Neural progenitor cell (in vitro differentiated cells): ENCODE results near the gene NEGR1. TPM values are rescaled to one million over a fixed set of nuclear protein-coding genes. Genes with fewer than 3 reads are reported as not detected.

ENCODE experiments used
- DNase-seq: peaks from one replicate; pipeline ENCODE4 v3.0.0-alpha.2; 2016; ENCODE audit warnings: low spot score
- H2AFZ ChIP-seq: fragments of 200-600 bp; sonication (generic); replicated peaks from 2 replicates; pipeline ENCODE4 v1.6.1; 2016; ENCODE audit warnings: antibody characterized with exemption
- H3F3A ChIP-seq: fragments of 200-600 bp; sonication (generic); 2 replicates; pipeline ENCODE4 v1.6.1; 2016; ENCODE audit warnings: antibody characterized with exemption, low read depth
- H3K27ac ChIP-seq: fragments of 200-600 bp; sonication (generic); 2 replicates; pipeline ENCODE4 v1.5.1; 2016; ENCODE audit warnings: mild to moderate bottlenecking
- H3K27me3 ChIP-seq: fragments of 200-600 bp; sonication (generic); 2 replicates; pipeline ENCODE4 v1.6.1; 2016; ENCODE audit warnings: mild to moderate bottlenecking, moderate library complexity
- H3K36me3 ChIP-seq: fragments of 200-600 bp; sonication (generic); 2 replicates; pipeline ENCODE4 v1.5.1; 2016
- H3K4me1 ChIP-seq: fragments of 200-600 bp; sonication (generic); 2 replicates; pipeline ENCODE4 v1.6.1; 2016; ENCODE audit warnings: mixed run types
- H3K4me2 ChIP-seq: fragments of 200-600 bp; sonication (generic); 2 replicates; pipeline ENCODE4 v1.6.1; 2016
- H3K4me3 ChIP-seq: fragments of 200-600 bp; sonication (generic); 2 replicates; pipeline ENCODE4 v1.5.1; 2016
- H3K79me2 ChIP-seq: fragments of 200-600 bp; sonication (generic); 2 replicates; pipeline ENCODE4 v1.6.1; 2016; ENCODE audit warnings: low read depth
- H3K9ac ChIP-seq: fragments of 200-600 bp; sonication (generic); 2 replicates; pipeline ENCODE4 v1.6.1; 2016
- H3K9me3 ChIP-seq: fragments of 200-600 bp; sonication (generic); 2 replicates; pipeline ENCODE4 v1.5.1; 2016; ENCODE audit warnings: low read depth
- H4K20me1 ChIP-seq: fragments of 200-600 bp; sonication (generic); 2 replicates; pipeline ENCODE4 v1.6.1; 2016; ENCODE audit warnings: low read depth
- H3K27ac Mint-ChIP-seq: 3 replicates; pipeline ENCODE4 v1.8.0; 2021; ENCODE audit warnings: mixed read lengths
- H3K27me3 Mint-ChIP-seq: 2 replicates; pipeline ENCODE4 v1.8.0; 2022; ENCODE audit warnings: low read depth, mild to moderate bottlenecking, inconsistent platforms, moderate library complexity, mixed read lengths; ENCODE audit not compliant: insufficient read depth
- H3K36me3 Mint-ChIP-seq: 3 replicates; pipeline ENCODE4 v1.8.0; 2021; ENCODE audit warnings: mixed read lengths
- H3K4me1 Mint-ChIP-seq: 3 replicates; pipeline ENCODE4 v1.8.0; 2021; ENCODE audit warnings: mixed read lengths
- H3K4me3 Mint-ChIP-seq: 3 replicates; pipeline ENCODE4 v1.8.0; 2021; ENCODE audit warnings: mild to moderate bottlenecking, moderate library complexity, mixed read lengths
- H3K9me3 Mint-ChIP-seq: 3 replicates; pipeline ENCODE4 v1.8.0; 2020; ENCODE audit warnings: mixed read lengths
- EZH2 ChIP-seq: fragments of 200-600 bp; sonication (generic); IDR thresholded peaks from 2 replicates; pipeline ENCODE4 v1.6.1; 2017; ENCODE audit warnings: antibody characterized with exemption, mild to moderate bottlenecking, moderate library complexity
- EZH2phosphoT487 ChIP-seq: fragments of 200-600 bp; sonication (generic); IDR thresholded peaks from 2 replicates; pipeline ENCODE4 v1.6.1; 2017; ENCODE audit warnings: antibody characterized with exemption
- total RNA-seq: library from RNA; depleted of rRNA; stranded (reverse); fragments of >200 nt; gene quantifications from 2 replicates; pipeline ENCODE4 v1.2.3, GENCODE V29; 2015; ENCODE audit warnings: low replicate concordance
- TF ChIP-seq, protein P1 (sequence below): fragments of 200-600 bp; sonication (generic); IDR thresholded peaks from 2 replicates; pipeline ENCODE4 v1.5.1; 2017; ENCODE audit warnings: antibody characterized with exemption, mild to moderate bottlenecking

Gene NEGR1
- total RNA-seq, 1 donor from 2014 or later = 0.62 TPM

DNA sequence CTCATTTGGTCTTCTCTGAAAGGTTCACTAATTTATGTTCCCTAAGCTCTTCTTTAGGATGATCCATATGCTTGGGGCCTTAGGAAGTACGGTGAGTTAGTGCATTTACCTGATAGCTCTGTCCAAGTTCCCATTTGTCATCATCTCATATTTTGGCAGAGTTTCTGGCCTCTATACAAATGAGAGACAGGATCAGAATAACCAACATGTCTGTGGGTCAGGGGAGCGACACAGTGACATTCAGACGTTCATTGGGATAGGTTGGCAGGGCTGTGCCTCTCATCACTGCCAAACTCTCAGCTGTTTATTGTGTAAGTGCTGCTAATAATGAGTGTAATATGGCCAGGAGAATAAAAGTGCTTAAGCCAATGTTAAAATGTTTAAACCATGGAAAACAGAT is 640.4 kb downstream of the NEGR1 start:
- Histone ChIP-seq H3K4me2 (no peak overlapping the region), H3K36me3 (no peaks in the 10 kb centered on the region), H3K27ac (no peak overlapping the region), H3K4me3 (no peak overlapping the region), H3K9me3 (no peaks in the 10 kb centered on the region), H4K20me1 (no peaks in the 10 kb centered on the region), H2AFZ (no peak overlapping the region), H3K4me1 (no peaks in the 10 kb centered on the region), H3K9ac (no peak overlapping the region), H3K79me2 (no peaks in the 10 kb centered on the region), H3F3A (no peaks in the 10 kb centered on the region), H3K27me3 (no peaks in the 10 kb centered on the region)
- Mint-ChIP-seq H3K36me3 (no peaks in the 10 kb centered on the region), H3K4me3 (no peak overlapping the region), H3K9me3 (no peaks in the 10 kb centered on the region), H3K4me1 (peaks cover 3% of the 10 kb centered on the region), H3K27ac (no peak overlapping the region), H3K27me3 (no peaks in the 10 kb centered on the region)
- TF ChIP-seq, protein P1, sequence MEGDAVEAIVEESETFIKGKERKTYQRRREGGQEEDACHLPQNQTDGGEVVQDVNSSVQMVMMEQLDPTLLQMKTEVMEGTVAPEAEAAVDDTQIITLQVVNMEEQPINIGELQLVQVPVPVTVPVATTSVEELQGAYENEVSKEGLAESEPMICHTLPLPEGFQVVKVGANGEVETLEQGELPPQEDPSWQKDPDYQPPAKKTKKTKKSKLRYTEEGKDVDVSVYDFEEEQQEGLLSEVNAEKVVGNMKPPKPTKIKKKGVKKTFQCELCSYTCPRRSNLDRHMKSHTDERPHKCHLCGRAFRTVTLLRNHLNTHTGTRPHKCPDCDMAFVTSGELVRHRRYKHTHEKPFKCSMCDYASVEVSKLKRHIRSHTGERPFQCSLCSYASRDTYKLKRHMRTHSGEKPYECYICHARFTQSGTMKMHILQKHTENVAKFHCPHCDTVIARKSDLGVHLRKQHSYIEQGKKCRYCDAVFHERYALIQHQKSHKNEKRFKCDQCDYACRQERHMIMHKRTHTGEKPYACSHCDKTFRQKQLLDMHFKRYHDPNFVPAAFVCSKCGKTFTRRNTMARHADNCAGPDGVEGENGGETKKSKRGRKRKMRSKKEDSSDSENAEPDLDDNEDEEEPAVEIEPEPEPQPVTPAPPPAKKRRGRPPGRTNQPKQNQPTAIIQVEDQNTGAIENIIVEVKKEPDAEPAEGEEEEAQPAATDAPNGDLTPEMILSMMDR = no peak
- no peak for TF ChIP-seq EZH2phosphoT487
- TF ChIP-seq EZH2 = no peak
- no peak for DNase-seq

DNA sequence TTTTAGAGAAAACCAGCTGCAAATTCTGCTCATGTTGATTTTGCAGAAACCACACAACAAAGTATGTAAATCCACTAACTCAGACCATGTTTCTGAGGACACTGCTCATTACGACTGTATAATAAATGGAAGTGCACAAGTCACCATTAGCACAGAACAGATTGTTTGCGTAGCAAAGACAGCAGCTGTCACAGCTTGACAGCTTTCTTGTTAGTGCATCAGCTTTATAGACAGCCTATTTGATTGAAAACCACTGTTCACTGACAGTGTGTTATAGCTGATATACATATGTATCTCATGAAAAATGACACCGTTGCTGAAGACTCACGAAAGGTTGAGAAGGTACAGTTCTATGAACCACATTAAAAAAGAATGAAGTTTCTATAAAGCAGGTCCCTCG is 641.3 kb downstream of the NEGR1 start:
- Histone ChIP-seq H3F3A (no peaks in the 10 kb centered on the region), H3K9ac (no peak overlapping the region), H3K9me3 (no peaks in the 10 kb centered on the region), H4K20me1 (no peaks in the 10 kb centered on the region), H2AFZ (no peak overlapping the region), H3K36me3 (no peaks in the 10 kb centered on the region), H3K27ac (no peak overlapping the region), H3K4me1 (no peaks in the 10 kb centered on the region), H3K79me2 (no peaks in the 10 kb centered on the region), H3K4me2 (no peak overlapping the region), H3K4me3 (no peak overlapping the region), H3K27me3 (no peaks in the 10 kb centered on the region)
- TF ChIP-seq EZH2phosphoT487 (no peak), EZH2 (no peak)
- TF ChIP-seq, protein P1 = no peak
- no peak for DNase-seq
- peaks cover 3% of the 10 kb centered on the region for H3K4me1 Mint-ChIP-seq
- no peaks in the 10 kb centered on the region for H3K36me3 Mint-ChIP-seq
- no peaks in the 10 kb centered on the region for H3K9me3 Mint-ChIP-seq
- H3K27me3 Mint-ChIP-seq = no peaks in the 10 kb centered on the region
- no peak overlapping the region for H3K27ac Mint-ChIP-seq
- H3K4me3 Mint-ChIP-seq = no peak overlapping the region

DNA sequence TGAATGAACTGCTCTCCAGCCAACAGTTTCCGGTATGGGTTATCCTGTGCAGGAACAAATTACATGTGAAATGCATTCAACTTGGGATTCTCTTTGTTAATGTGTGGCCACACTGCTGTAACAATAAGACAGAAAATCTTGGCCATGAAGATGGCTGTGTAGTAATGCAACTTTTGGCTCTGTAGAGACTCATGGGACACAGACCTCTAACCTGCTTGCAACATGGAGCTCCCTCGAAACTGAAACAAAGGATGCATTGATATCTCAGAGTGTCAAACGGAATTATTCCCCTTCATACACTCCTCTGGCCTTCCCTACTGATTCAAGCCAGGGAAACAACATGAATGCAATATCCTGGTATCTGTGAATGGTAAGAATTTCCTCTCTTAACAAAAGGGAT is 642.2 kb downstream of the NEGR1 start:
- DNase-seq = no peak
- H3K27me3 Mint-ChIP-seq = no peaks in the 10 kb centered on the region
- H3K4me1 Mint-ChIP-seq = peaks cover 3% of the 10 kb centered on the region
- H3K4me3 Mint-ChIP-seq = no peak overlapping the region
- H3K9me3 ChIP-seq = no peaks in the 10 kb centered on the region
- no peak overlapping the region for H3K27ac Mint-ChIP-seq
- TF ChIP-seq EZH2phosphoT487 (no peak), EZH2 (no peak)
- TF ChIP-seq, protein P1 = no peak
- H4K20me1 ChIP-seq = no peaks in the 10 kb centered on the region
- no peaks in the 10 kb centered on the region for H3K27me3 ChIP-seq
- no peaks in the 10 kb centered on the region for H3K4me1 ChIP-seq
- H3K9me3 Mint-ChIP-seq = no peaks in the 10 kb centered on the region
- H3K4me2 ChIP-seq = no peak overlapping the region
- H3K4me3 ChIP-seq = no peak overlapping the region
- no peaks in the 10 kb centered on the region for H3K36me3 Mint-ChIP-seq
- H3F3A ChIP-seq = no peaks in the 10 kb centered on the region
- no peak overlapping the region for H3K9ac ChIP-seq
- H3K36me3 ChIP-seq = no peaks in the 10 kb centered on the region
- no peak overlapping the region for H2AFZ ChIP-seq
- no peak overlapping the region for H3K27ac ChIP-seq
- no peaks in the 10 kb centered on the region for H3K79me2 ChIP-seq
